Measurements from ENCODE around the gene TPX2.

DNA sequence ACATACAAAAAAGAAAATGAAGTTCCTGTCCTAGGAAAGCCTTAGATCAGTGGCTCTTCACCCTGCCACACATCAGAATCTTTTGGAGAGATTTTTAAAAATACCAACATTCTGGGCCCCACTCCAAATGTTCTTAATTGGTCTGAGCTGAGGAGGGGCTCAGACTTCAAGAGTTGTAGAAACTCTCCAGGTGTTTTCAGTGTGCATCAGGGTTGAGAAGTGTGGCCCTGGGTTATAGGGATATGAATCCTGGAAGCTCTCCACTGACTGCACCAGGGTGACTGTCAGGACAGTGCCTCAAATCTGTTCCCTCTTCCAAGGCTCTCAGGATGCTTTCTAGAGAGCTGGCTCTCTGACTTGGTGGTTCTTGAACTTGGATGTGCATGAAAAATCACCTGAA is 74.5 kb downstream of the TPX2 start:
- TF ChIP-seq TEAD4 (IDR thresholded peaks at IDR 0.05; ENCODE audit: low read depth, low read length) (no peak), POLR2AphosphoS5 (IDR thresholded peaks at IDR 0.05; ENCODE audit: low read depth, low read length) (no peak), SP1 (IDR thresholded peaks at IDR 0.05; ENCODE audit: low read depth, low read length) (no peak)
- TF ChIP-seq, protein P1, sequence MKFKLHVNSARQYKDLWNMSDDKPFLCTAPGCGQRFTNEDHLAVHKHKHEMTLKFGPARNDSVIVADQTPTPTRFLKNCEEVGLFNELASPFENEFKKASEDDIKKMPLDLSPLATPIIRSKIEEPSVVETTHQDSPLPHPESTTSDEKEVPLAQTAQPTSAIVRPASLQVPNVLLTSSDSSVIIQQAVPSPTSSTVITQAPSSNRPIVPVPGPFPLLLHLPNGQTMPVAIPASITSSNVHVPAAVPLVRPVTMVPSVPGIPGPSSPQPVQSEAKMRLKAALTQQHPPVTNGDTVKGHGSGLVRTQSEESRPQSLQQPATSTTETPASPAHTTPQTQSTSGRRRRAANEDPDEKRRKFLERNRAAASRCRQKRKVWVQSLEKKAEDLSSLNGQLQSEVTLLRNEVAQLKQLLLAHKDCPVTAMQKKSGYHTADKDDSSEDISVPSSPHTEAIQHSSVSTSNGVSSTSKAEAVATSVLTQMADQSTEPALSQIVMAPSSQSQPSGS (IDR thresholded peaks at IDR 0.05; ENCODE audit: low read length): no peak
